ENCODE data around the gene SCAP.
A peak's percentile ranks its signal among the peaks of the same experiment; 100 is the strongest.

The SCAP gene

GRCh38 chr3:47380601-47381316, 95.0 kb downstream of the SCAP start, which contains the start of gene PTPN23 (continued):
- TF ChIP-seq ZNF23 (tag by site-specific recombination; IDR thresholded peaks at IDR 0.05; ENCODE audit: borderline replicate concordance) (no peak), ZNF664 (tag by site-specific recombination; IDR thresholded peaks at IDR 0.05) (no peak), KLF7 (tag by site-specific recombination; IDR thresholded peaks at IDR 0.05; ENCODE audit: borderline replicate concordance) (peak; percentile 10; the same call in 1 of the 2 replicates), ZNF19 (tag by site-specific recombination; IDR thresholded peaks at IDR 0.05; ENCODE audit: low read depth) (no peak), ZNF121 (tag by site-specific recombination; IDR thresholded peaks at IDR 0.05) (0 out of 2 replicates have a peak, but pooled peaks have one; percentile 20), ZNF324 (tag by site-specific recombination; IDR thresholded peaks at IDR 0.05) (0 out of 2 replicates have a peak, but pooled peaks have one; percentile 21), ZNF169 (tag by site-specific recombination; IDR thresholded peaks at IDR 0.05) (no peak), RBAK (tag by site-specific recombination; IDR thresholded peaks at IDR 0.05) (no peak), ZNF76 (tag by site-specific recombination; IDR thresholded peaks at IDR 0.05; ENCODE audit: borderline replicate concordance, low read depth) (peak; percentile 95), ZNF211 (tag by site-specific recombination; IDR thresholded peaks at IDR 0.05; ENCODE audit: low read depth) (no peak), ZNF391 (tag by site-specific recombination; IDR thresholded peaks at IDR 0.05; ENCODE audit: borderline replicate concordance, low read depth) (peak; percentile 47; the same call in 1 of the 2 replicates), ZNF2 (tag by site-specific recombination; IDR thresholded peaks at IDR 0.05) (peak; percentile 56; the same call in 1 of the 2 replicates), ZBTB11 (tag by site-specific recombination; conservative IDR thresholded peaks at IDR 0.05; ENCODE audit: low read depth) (peak; percentile 71), ZNF518A (tag by site-specific recombination; conservative IDR thresholded peaks at IDR 0.05; ENCODE audit: low read depth) (0 out of 2 replicates have a peak, but pooled peaks have one; percentile 17), ZNF549 (tag by site-specific recombination; IDR thresholded peaks at IDR 0.05) (no peak), ZBTB20 (tag by site-specific recombination; IDR thresholded peaks at IDR 0.05) (peak; percentile 91), ZNF768 (tag by site-specific recombination; IDR thresholded peaks at IDR 0.05) (no peak), ZNF548 (tag by site-specific recombination; IDR thresholded peaks at IDR 0.05) (no peak), ZNF302 (tag by site-specific recombination; IDR thresholded peaks at IDR 0.05; ENCODE audit: low read depth) (no peak), ZNF394 (tag by site-specific recombination; IDR thresholded peaks at IDR 0.05; ENCODE audit: borderline replicate concordance) (no peak; the same call in none of the 2 replicates), ZNF585B (tag by site-specific recombination; IDR thresholded peaks at IDR 0.05) (no peak), ZNF140 (tag by site-specific recombination; IDR thresholded peaks at IDR 0.05) (no peak), ZNF280D (tag by site-specific recombination; IDR thresholded peaks at IDR 0.05) (0 out of 2 replicates have a peak, but pooled peaks have one; percentile 44), KLF10 (tag by site-specific recombination; IDR thresholded peaks at IDR 0.05) (no peak; the same call in 1 of the 2 replicates), ELK4 (IDR thresholded peaks at IDR 0.05; ENCODE audit: borderline replicate concordance, low read depth, low read length) (no peak), ZFP37 (tag by site-specific recombination; IDR thresholded peaks at IDR 0.05) (peak; percentile 80; the same call in 1 of the 2 replicates)

All from HEK293 (cell line).